ENCODE results near the gene C8G.

Gene C8G

DNA sequence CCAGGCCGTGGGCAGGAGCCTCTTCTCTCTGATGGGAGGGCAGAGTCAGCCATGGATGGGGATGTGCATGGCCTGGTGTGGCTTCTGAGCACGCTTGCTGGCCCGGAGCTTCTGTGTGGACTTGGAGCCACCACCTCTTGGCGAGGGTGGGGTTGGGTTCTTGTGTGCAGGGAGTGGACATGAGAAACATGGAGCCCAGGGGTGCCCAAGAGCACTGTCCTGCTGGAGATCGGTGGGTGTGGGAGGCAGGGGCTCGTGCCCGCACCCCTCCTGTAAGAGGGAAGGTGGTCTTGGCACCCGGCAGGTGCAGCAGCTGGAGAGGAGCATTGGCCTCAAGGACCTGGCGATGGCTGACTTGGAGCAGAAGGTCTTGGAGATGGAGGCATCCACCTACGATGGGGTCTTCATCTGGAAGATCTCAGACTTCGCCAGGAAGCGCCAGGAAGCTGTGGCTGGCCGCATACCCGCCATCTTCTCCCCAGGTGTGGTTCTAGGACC is 24.3 kb upstream of the C8G start:
- no peak for DNase-seq

DNA sequence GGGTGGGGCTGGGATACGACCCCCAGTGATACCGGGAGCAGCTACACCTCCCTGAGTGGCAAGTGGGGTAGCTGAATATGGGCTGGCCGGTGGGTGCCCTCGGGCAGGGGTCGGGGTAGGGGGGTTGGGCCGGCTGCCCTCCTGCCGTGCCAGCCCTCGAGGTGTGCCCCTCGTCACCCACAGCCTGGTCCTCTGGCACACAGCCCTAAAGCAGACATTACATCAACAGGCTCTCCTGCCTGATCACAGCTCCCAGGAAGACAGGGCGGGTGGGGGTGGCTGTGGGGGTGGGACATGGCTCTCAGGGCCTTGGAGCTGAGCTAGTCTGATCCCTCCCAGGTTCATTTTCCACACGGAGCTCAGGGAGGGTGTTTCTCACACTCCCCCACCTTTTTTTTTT is 23.7 kb upstream of the C8G start:
- DNase-seq: no peak

DNA sequence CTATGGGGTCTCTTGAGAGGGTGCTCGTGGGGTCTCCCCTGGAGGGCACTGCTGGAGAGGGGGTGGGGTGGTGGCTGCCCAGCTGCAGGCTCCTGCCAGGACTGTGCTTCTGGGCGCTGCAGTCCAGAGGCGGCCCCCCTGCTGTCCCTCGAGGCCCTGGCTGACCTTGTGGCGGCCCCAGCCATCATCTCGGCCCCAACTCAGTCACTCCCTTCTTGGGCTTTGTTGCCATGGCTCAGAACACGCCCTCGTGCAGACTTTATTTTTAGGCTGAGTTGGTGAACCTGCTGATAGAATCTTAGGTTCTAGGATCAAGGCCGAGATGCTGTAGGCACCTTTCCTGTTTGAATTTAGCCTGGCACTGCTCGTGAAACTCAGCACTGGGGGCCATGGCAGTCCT is 23.3 kb upstream of the C8G start:
- no peak for DNase-seq

DNA sequence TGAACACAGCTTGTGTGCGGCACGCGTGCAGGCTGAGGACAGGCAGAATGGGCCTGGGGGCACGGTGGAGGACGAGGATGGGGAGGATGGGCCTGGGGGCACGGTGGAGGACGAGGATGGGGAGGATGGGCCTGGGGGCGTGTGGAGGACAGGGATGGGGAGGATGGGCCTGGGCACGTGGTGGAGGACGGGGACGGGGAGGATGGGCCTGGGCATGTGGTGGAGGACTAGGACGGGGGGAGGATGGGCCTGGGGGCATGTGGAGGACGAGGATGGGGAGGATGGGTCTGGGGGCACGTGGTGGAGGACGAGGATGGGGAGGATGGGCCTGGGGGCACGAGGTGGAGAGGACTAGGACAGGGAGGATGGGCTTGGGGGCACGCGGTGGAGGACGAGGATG is 22.5 kb upstream of the C8G start:
- no peak for DNase-seq

DNA sequence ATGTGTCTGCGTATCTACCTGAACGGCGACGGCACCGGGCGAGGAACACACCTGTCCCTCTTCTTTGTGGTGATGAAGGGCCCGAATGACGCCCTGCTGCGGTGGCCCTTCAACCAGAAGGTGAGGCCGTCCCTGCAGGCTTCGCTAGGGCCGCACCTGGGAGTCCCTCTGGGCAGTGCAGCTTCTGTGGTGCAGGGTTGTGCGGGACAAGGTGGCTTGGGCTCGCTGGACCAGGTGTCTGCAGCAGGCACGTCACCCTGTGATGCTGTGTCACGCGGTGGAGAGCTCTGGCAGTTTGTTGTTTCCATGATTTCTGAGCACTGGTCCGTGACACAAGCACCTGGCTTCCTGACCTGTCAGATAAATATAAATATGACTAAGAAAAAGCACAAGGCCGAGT is 21.2 kb upstream of the C8G start:
- DNase-seq: no peak

DNA sequence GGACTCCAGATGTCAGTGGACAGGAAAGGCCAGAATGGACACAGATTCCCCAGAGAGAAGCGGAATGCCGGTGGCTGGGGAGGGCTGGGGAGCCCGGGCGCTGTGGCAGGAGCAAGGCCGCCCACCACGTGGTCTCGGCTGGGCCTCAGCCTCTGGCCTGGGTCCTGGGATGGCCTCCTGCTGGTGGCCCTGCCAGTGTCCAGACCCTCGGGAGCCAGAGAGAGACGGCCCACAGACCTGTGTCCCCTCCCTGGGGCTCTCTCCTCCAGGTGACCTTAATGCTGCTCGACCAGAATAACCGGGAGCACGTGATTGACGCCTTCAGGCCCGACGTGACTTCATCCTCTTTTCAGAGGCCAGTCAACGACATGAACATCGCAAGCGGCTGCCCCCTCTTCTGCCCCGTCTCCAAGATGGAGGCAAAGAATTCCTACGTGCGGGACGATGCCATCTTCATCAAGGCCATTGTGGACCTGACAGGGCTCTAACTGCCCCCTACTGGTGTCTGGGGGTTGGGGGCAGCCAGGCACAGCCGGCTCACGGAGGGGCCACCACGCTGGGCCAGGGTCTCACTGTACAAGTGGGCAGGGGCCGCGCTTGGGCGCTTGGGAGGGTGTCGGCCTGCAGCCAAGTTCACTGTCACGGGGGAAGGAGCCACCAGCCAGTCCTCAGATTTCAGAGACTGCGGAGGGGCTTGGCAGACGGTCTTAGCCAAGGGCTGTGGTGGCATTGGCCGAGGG is 19.5 kb upstream of the C8G start:
- DNase-seq: no peak

DNA sequence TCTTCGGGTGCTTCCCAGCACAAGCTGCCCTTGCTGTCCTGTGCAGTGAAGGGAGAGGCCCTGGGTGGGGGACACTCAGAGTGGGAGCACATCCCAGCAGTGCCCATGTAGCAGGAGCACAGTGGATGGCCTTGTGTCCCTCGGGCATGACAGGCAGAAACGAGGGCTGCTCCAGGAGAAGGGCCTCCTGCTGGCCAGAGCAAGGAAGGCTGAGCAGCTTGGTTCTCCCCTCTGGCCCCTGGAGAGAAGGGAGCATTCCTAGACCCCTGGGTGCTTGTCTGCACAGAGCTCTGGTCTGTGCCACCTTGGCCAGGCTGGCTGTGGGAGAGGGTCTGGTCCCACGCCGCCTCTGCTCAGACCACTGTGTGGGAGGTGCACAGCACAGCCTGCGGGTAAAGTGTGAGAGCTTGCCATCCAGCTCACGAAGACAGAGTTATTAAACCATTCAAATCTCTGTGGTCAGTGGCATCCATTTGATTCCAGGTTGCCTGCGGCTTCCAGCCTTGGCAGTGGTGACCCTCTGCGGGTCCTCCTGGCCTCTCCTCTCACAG is 18.8 kb upstream of the C8G start:
- DNase-seq: no peak

DNA sequence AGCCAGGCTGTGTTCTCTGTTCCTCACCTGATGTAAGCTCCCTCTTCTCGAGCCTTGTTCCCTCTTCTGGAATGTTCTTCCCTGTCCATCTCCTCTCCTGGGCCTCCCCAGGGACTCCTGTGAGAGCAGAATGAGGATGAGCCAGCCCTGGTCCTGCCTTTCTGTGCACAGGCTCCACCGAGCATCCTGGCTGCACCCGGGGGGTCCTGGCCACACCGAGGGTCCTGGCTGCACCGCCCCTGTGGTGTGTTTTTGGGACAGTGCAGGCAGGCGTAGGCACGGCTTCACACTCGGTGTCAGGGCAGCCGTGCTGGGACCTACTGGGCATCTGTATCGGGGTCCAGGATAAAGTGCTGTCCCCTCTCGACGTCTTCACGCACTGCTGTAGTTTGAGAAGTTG is 18.3 kb upstream of the C8G start:
- no peak for DNase-seq

DNA sequence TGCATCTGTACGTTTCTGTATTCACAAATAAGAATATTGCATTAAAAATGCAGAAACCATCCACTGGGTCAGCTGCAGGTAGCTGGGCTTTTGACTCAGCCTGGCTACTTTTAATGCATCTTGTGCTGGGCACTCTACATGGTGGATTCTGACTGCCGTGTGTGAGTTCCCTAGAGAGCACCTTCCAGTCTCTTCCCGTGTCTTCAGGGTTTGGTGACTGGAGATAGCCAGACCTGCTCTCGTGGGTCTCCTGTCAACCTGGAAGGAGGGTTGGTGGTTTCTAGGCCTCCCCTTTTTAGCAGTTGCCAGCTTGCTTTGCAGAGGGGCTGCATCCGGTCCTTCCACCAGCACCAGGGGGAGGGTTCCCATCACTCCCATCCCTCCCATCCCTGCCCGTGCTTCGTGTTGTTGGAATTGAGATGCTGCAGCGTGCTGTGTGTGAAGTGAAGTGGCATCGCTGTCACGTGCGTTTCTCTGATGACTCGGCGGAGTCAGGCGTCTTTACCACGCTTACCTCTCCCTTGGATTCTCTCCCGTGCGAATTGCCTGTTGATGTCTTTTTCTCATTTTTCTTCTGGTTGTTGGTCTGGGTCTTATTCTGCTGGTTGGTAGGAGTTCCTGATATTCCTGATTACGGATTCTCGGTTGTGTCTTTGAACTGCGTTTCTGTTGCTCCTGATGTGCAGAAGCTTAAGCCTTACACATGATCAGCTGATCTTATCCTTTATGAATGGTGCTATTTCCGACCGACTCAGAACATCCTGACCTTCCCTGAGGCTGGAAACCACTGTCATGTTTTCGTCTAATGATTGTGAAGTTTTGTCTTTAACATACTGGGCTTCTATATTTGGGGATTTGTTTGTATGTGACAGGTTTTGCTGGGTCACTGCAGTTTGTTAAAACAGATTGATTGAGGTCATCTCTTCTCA is 17.4 kb upstream of the C8G start:
- peak; percentile 13 to 46 (median 42) for DNase-seq

DNA sequence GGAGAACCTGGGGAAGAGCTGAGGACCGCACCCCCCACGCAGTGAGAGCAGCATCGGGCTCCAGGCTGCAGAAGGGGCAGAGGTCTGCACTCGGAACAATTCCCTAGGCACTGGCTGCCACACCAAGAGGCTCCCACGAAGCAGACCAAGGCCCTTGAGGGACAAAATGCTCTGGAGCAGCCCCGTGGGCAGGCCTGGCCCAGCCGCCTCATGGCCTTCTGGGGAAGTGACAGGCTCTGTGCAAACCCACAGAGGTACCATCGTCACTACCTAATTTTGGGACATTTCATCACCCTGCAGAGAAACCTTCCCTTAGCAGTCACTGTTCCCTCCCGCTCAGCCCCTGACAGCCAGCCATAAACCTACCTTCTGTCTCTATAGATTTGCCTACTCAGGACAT is 16.5 kb upstream of the C8G start:
- DNase-seq: peak; percentile 80 to 92 (median 88)

DNA sequence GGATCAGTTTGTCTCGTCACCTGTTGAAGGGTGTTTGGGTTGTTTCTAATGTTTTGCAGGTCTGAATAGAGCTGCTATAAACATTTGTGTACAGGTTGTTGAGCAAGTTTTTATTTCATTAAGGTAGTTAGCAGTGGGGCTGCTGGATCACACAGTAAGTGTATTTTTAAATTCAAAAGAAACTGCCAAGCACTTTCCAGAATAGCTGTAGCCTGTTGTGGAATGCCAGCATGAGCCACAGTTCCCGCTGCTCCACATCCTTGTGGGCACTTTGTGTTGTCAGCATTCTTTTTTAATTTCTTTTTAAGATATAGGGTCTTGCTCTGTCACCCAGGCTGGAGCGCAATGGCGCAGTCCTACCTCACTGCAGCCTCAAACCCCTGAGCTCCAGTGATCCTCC is 15.0 kb upstream of the C8G start:
- no peak for DNase-seq

DNA sequence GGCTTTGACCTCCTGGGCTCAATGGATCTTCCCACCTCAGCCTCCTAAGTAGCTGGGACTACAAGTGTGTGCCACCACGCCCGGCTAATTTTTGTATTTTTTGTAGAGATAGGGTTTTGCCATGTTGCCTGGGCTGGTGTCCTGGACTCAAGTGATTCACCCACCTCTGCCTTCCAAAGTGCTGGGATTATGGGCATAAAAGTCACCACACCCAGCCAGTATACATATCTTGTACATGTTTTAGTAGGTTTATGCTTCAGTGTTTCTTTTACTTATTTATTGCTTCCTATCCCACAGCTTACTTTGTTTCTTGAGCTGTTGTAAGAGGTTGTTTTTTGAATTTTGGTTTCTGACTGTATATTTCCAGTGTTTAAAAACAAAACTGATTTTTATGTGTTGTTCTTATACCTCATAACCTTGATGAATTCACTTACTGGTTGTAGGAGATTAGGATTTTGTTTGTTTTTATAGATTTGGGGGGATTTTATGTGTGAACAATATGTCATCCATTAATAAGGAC is 13.4 kb upstream of the C8G start:
- DNase-seq: no peak

DNA sequence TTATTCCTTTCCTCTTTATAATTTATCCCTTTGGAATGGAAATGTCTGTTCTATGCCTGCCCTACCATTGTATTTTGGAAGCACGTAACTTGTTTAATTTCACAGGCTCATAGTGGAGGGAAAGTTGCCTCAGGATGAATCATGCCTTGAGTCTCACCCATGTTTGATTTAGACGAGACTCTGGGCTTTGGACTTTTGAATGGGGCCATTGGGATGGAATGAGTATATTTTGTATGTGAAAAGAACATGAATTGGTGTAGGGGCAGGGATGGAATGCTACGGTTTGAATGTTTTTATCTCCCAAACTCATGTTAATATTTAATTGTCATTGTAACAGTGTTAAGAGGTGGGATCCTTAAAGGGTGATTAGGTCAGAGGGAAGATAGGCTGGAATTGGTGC is 10.8 kb upstream of the C8G start:
- DNase-seq: no peak

DNA sequence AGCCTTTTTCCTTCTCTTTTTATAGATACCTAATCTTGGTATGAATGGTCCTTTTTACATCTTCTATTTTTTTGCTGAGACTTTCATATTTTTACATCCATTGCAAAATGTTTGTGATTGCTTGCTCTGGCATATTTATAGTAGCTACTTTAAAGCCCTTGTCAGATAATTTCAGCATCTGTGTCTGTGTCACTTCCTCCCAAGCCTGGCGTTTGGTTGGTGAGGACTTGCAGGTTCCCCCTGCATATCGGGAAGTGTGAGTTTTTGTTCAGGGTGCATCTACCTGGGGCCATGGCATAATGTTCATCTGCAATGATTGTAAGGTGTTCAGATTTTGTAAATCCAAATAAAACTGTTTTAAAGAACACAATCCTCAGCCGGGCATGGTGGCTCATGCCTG is 9.4 kb upstream of the C8G start:
- DNase-seq: peak; percentile 21 to 65 (median 57)

DNA sequence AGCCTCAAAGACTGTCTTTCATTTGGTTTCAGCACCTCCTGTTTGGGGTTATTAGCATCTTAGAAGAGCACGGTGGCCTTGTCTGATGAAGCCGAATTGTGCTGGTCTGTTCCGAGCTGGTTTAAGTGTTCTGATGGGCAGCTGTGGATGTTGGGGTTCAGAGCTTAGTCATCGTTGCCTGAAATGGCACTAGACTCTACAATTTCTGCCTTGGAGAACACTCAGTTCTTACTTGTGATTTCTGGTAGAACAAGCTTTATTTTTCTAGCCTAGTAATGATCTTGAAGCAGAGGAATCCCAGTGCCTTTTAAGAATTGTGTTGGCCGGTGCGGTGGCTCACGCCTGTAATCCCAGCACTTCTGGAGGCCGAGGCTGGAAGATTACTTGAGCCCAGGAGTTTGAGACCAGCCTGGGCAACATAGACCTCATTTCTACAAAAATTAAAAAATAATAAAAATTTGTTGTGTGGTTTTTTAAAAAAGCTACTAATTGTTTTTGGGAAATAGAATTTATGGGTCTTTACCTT is 8.3 kb upstream of the C8G start:
- no peak for DNase-seq

DNA sequence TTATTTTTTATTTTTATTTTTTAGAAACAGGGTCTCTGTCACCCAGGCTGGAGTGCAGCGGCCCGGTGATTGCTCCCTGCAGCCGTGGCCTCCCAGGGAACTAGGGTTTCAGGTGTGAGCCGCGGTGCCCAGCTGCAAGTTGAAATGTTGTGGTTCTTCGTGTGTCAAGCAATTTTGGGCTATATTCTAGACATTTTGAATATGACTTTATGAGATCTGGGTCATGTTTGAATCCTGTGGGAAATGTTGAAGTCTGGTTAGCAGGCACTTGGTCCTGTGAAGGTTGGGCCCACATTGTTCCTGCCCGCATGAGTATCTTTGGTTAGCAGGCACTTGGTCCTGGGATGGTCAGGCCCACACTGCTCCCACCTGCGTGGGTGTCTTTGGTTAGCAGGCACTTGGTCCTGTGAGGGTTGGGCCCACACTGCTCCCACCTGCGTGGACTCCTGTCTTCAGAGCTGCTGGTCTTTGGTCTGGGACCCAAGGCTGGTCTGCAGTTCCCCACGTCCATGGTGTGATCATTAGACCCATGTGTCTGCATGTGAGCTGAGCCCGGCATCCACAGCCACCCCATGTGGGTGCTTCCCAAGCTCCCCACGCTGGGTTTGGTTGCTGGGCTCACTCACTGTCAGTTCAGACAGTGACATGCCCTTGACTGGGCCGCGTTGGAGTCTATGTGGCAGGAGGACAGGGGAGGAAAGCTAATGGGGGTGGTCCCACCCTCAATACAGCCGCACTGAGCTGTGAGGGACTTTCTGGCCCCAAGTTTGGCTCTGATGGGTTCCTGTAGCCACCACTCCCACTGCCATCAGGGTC is 7.6 kb upstream of the C8G start:
- DNase-seq: no peak

DNA sequence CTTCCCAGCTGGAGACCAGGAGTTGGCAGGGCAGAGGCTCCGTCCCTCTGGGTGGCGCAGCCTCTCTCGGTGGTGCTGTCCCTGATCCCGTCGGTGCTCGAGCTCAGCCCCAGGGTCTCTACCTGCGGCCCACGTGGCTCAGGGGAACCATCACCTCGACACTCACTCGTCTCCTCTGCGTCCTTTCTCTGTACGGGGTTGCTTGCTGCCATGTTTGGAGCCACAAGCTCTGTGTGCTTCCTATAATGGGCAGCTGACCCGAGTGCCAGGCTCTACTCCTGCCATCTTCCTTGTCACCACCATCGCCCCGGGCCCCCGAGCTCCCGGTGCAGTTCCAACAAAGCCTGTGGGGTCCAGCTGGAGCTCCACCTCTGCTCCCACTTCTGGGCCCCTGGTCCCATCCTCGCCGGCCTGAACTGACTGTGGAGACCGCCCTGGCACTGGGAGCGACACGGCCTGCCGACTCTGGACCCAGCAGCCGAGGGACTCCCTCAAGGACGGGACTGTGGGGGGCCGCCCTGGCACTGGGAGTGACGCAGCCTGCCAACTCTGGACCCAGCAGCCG is 5.5 kb upstream of the C8G start:
- no peak for DNase-seq

DNA sequence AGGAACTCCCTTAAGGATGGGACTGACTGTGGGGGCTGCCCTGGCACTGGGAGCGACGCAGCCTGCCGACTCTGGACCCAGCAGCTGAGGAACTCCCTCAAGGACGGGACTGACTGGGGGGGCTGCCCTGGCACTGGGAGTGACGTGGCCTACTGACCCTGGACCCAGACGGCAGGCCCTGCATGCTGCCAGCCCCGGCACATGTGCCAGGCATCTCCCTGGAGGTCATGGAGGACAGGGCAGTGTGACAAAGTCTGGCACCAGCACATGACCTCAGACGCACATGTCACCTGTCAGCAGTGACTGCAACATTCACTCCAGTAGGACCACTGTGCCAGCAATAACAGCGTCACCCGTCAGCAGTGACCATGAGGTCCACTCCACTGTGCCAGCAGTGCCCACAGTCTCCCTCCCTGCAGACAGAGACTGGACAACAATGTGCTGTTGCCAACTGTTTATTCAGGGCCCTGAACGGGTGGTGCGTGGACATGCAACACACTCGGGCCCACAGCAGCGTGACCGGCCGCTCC is 5.0 kb upstream of the C8G start:
- no peak for DNase-seq

DNA sequence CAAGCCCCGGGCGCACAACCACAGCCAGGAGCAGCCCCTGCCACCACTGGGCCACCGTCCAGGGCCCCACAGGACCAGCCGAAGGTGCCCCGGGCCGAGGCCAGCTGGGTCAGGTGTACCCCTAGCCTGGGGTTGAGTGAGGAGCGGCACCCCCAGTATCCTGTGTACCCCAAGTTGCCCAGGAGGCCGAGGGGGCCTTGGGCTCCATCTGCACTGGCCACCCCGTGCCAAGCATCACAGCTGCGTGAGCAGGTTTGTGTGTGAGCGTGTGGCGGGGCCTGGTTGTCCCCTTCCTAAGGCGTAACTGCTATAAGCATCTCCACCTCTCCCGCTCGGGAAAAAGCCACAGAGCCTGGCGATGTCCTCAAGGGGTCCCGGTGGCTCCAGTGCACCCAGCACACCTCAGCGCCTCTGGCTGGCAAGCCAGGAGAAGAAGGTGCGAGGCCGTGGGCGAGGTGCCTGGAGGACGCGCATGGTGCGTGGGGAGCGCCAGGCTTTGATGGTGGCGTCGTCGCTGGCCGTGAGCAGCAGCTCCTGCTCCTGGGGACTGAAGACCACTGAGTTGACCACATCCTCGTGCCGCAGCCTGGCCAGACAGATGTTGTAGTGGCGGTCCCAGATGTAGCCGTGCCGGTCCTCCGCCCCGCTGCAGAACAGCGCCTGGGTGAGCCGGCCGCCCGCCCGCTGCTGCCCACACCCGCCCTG is 4.4 kb upstream of the C8G start:
- no peak for DNase-seq

DNA sequence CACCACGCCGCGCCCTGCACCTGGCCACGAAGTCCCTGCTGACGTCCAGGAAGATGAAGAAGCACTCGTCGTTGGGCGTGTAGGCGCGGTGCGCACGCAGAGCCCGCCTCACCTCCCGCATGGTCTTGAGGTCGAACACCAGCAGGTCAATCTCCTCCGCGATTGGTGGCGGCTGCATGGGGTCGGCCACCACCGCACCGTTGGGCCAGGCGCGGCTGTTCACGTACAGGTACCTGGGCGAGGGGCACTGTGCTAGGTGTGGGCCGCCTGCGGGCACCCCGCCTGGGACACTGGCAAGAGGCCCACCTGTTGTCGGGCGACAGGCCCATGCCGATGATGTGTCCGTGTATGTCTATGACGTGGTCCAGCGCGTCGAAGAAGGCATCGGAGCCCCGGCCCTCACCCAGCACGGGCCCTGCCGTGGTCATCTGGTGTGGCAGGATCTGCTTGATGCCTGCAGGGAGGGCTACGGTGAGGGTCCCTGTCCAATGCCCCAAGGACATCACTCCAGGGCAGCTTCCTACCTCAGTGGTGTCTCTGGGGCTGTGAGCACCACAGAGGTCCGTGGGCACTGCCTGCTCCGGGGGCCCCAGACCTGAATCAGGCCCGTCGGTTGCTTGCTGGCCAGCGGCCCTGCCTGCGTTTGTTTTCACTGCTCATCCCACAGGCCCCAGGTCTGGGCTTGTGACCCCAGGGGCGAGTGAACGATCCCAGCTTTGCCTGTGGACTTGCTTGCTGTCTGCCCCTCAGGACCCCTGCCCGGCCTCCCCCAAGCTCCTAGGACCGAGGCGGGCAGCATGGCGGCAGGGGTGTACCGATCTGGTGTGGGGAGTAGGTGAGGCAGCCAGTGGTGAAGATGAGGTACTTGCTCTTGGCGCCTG is 3.6 kb upstream of the C8G start:
- no peak for DNase-seq

Data from suppressor macrophage (primary cell).